DOHH2 (cell line): ENCODE results near the gene SEC24A.

Experiments
- H3F3A ChIP-seq: fragments of 200-600 bp; sonication (generic), shearing (Covaris generic); 2 replicates; pipeline ENCODE4 v1.6.0; 2016; ENCODE audit warnings: antibody characterized with exemption, mild to moderate bottlenecking; ENCODE audit not compliant: control insufficient read depth, insufficient read depth
- H3K27ac ChIP-seq: fragments of 200-600 bp; sonication (generic); 2 replicates; pipeline ENCODE4 v1.5.1; 2014; ENCODE audit warnings: low read depth, mild to moderate bottlenecking, low read length, moderate library complexity
- H3K27me3 ChIP-seq: fragments of 200-600 bp; sonication (generic); 2 replicates; pipeline ENCODE4 v1.6.1; 2014; ENCODE audit warnings: mild to moderate bottlenecking, low read length, mixed read lengths; ENCODE audit not compliant: control insufficient read depth
- H3K36me3 ChIP-seq: fragments of 200-600 bp; sonication (generic); 2 replicates; pipeline ENCODE4 v1.6.1; 2014; ENCODE audit warnings: mild to moderate bottlenecking, low read length, moderate library complexity, mixed read lengths; ENCODE audit not compliant: control insufficient read depth
- H3K4me1 ChIP-seq: fragments of 200-600 bp; sonication (generic); 2 replicates; pipeline ENCODE4 v1.6.1; 2014; ENCODE audit warnings: mild to moderate bottlenecking, low read length, mixed read lengths; ENCODE audit not compliant: control insufficient read depth
- H3K4me2 ChIP-seq: fragments of 200-600 bp; sonication (generic); 2 replicates; pipeline ENCODE4 v1.6.0; 2014; ENCODE audit warnings: mild to moderate bottlenecking, low read length, moderate library complexity
- H3K4me3 ChIP-seq: fragments of 200-600 bp; sonication (generic); 2 replicates; pipeline ENCODE4 v1.5.1; 2014; ENCODE audit warnings: mild to moderate bottlenecking, low read length, mixed read lengths
- H3K79me2 ChIP-seq: fragments of 200-600 bp; sonication (generic); 2 replicates; pipeline ENCODE4 v1.6.1; 2014; ENCODE audit warnings: mild to moderate bottlenecking, low read length, mixed read lengths; ENCODE audit not compliant: control insufficient read depth
- H3K9me2 ChIP-seq: fragments of 200-600 bp; sonication (generic); replicated peaks from 2 replicates; pipeline ENCODE4 v1.6.1; 2014; ENCODE audit warnings: mild to moderate bottlenecking, low read length, mixed read lengths; ENCODE audit not compliant: control insufficient read depth
- H3K9me3 ChIP-seq: fragments of 200-600 bp; sonication (generic); 2 replicates; pipeline ENCODE4 v1.6.1; 2014; ENCODE audit warnings: antibody characterized with exemption, low read length, mixed read lengths; ENCODE audit not compliant: control insufficient read depth, insufficient read depth
- H4K20me1 ChIP-seq: fragments of 200-600 bp; sonication (generic); 2 replicates; pipeline ENCODE4 v1.6.0; 2014; ENCODE audit warnings: low read depth, mild to moderate bottlenecking, antibody characterized with exemption, low read length, moderate library complexity; ENCODE audit not compliant: control insufficient read depth, insufficient read depth
- CTCF ChIP-seq: fragments of 200-600 bp; sonication (generic); IDR thresholded peaks from one replicate; pipeline ENCODE4 v1.5.1; 2014; ENCODE audit warnings: antibody characterized with exemption, mild to moderate bottlenecking, low read depth, low read length; ENCODE audit not compliant: poor library complexity, severe bottlenecking
- EZH2phosphoT487 ChIP-seq: fragments of 200-600 bp; sonication (generic); IDR thresholded peaks from 2 replicates; pipeline ENCODE4 v1.6.1; 2017; ENCODE audit warnings: borderline replicate concordance, mild to moderate bottlenecking, antibody characterized with exemption, low read length, moderate library complexity, mixed read lengths

SEC24A gene

GRCh38 chr5:134769206-134769605, 120.6 kb downstream of the SEC24A start:
- Histone ChIP-seq H4K20me1 (no peaks in the 10 kb centered on the region), H3K9me2 (no peaks in the 10 kb centered on the region), H3K4me3 (no peak overlapping the region), H3K27ac (no peak overlapping the region), H3K36me3 (peaks cover 76% of the 10 kb centered on the region), H3F3A (no peaks in the 10 kb centered on the region), H3K4me1 (no peaks in the 10 kb centered on the region), H3K4me2 (no peak overlapping the region), H3K27me3 (no peaks in the 10 kb centered on the region), H3K79me2 (peaks cover 15% of the 10 kb centered on the region), H3K9me3 (no peaks in the 10 kb centered on the region)
- TF ChIP-seq EZH2phosphoT487 (no peak), CTCF (no peak)

- no peak overlapping the region for H3K27ac ChIP-seq
- peaks cover 12% of the 10 kb centered on the region for H3K4me1 ChIP-seq
- H3K4me3 ChIP-seq: no peak overlapping the region
- H3K9me2 ChIP-seq: no peaks in the 10 kb centered on the region
- H3K4me2 ChIP-seq: no peak overlapping the region
- H3K9me3 ChIP-seq: no peaks in the 10 kb centered on the region
- H3K27me3 ChIP-seq: no peaks in the 10 kb centered on the region
- no peaks in the 10 kb centered on the region for H4K20me1 ChIP-seq
- no peaks in the 10 kb centered on the region for H3K79me2 ChIP-seq
- TF ChIP-seq EZH2phosphoT487: no peak
- TF ChIP-seq CTCF: no peak
- peaks cover 8% of the 10 kb centered on the region for H3F3A ChIP-seq
- H3K36me3 ChIP-seq: peaks cover 80% of the 10 kb centered on the region
Observed at GRCh38 chr5:134772461-134773125, 124.0 kb downstream of the SEC24A start.

- peaks cover 81% of the 10 kb centered on the region for H3K36me3 ChIP-seq
- no peaks in the 10 kb centered on the region for H4K20me1 ChIP-seq
- TF ChIP-seq EZH2phosphoT487 (no peak), CTCF (no peak)
- H3K9me3 ChIP-seq: no peaks in the 10 kb centered on the region
- peak overlapping the region; percentile 1 for H3K27ac ChIP-seq
- H3K9me2 ChIP-seq: no peaks in the 10 kb centered on the region
- H3K79me2 ChIP-seq: peaks cover 5% of the 10 kb centered on the region; the same call in 1 of the 2 replicates
- H3K4me1 ChIP-seq: peaks cover 14% of the 10 kb centered on the region
- no peaks in the 10 kb centered on the region for H3K27me3 ChIP-seq
- no peak overlapping the region for H3K4me3 ChIP-seq
- H3K4me2 ChIP-seq: peak overlapping the region; percentile 32
- H3F3A ChIP-seq: peaks cover 8% of the 10 kb centered on the region
Observed at GRCh38 chr5:134777366-134777765, 128.8 kb downstream of the SEC24A start.
